Fibroblast of mammary gland (primary cell): ENCODE data around the gene PVR.

Experiments used
- DNase-seq: peaks from one replicate; pipeline ENCODE4 v3.0.0-alpha.2; 2010; ENCODE audit warnings: low read depth
- H3K4me3 ChIP-seq: 2 replicates; pipeline ENCODE4 v1.5.1; 2011; ENCODE audit warnings: low read depth, mild to moderate bottlenecking, low read length, moderate library complexity; ENCODE audit not compliant: control insufficient read depth
- TF ChIP-seq, protein P1 (sequence below): conservative IDR thresholded peaks from 2 replicates; pipeline ENCODE4 v1.5.1; 2011; ENCODE audit warnings: low read depth, low read length, inconsistent platforms; ENCODE audit not compliant: control insufficient read depth, insufficient read depth

The PVR gene

DNA sequence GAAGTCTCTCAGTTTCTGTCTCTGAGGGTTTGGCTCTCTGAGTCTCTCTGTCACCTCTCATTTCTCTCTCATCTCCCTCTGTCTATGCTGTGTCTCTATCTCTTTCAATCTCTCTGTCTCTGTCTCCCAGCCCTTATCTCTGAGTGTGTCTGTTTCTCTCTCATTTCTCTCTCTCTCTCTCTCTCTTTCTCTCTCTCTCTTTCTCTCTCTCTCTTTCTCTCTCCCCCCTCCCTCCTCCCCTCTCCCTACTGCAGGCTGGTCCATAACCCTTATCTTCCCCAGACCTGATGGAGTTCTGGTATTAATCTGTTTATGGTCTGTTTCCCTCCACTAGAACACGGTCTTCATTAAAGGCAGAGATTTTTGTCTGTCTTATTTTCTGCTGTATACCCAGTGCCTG, 1.3 kb upstream of the PVR start:
- DNase-seq, result no peak

DNA sequence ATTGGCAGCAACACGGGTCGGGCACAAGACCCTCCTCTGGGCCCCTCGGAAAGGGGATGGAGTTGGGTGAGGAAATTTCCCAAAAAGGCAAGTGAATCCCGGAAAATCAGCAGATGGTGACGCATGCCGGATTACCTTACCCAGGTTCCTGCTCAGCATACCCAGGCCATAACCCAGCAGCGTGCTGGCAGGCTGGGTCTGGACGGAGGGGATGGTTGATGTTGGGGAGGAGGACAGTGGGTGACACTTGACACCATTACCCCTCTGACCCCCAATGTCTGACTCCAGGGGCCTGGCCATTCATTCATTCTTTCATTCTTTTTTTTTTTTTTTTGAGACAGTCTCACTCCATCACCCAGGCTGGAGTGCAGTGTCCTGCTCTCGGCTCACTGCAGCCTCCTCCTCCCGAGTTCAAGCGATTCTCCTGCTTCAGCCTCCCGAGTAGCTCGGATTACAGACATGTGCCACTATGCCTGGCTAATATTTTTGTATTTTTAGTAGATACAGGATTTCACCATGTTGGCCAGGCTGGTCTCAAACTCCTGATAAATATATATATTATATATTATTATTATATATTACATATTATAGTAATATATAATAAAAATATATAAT, 799 bp downstream of the PVR start:
- peak; percentile 34 for DNase-seq

More for the DNA sequence above, 1.3 kb upstream of the PVR start:
- no peak overlapping the region for H3K4me3 ChIP-seq
- TF ChIP-seq, protein P1, sequence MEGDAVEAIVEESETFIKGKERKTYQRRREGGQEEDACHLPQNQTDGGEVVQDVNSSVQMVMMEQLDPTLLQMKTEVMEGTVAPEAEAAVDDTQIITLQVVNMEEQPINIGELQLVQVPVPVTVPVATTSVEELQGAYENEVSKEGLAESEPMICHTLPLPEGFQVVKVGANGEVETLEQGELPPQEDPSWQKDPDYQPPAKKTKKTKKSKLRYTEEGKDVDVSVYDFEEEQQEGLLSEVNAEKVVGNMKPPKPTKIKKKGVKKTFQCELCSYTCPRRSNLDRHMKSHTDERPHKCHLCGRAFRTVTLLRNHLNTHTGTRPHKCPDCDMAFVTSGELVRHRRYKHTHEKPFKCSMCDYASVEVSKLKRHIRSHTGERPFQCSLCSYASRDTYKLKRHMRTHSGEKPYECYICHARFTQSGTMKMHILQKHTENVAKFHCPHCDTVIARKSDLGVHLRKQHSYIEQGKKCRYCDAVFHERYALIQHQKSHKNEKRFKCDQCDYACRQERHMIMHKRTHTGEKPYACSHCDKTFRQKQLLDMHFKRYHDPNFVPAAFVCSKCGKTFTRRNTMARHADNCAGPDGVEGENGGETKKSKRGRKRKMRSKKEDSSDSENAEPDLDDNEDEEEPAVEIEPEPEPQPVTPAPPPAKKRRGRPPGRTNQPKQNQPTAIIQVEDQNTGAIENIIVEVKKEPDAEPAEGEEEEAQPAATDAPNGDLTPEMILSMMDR, result no peak

DNA sequence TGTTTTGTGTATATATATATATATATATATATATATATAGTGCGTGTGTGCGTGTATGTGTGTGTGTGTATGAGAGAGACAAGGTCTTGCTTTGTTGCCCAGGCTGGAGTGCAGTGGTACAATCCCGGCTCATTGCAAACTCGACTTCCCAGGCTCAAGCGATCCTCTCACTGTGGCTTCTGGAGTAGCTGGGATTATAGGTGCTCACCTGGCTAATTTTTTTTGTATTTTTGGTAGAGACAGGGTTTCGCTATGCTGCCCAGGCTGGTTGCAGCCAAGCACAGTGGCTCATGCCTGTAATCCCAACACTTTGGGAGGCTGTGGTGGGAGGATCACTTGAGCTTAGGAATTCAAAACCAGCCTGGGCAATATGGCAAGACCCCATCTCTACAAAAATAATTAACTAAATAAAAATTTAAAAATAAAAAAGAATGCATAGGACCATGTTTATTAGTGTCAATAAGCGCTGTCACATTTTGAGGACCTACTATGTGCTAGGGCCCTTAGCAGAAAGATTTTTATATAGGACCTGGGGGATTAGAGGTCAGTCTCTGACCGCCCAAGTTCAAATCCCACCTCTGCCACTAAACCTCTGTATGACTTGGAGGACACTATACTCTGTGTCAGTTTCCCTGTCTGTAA, 1.8 kb downstream of the PVR start:
- H3K4me3 ChIP-seq, result no peak overlapping the region

More for the DNA sequence above, 799 bp downstream of the PVR start:
- TF ChIP-seq, protein P1, result no peak
- H3K4me3 ChIP-seq, result peak overlapping the region; percentile 91

DNA sequence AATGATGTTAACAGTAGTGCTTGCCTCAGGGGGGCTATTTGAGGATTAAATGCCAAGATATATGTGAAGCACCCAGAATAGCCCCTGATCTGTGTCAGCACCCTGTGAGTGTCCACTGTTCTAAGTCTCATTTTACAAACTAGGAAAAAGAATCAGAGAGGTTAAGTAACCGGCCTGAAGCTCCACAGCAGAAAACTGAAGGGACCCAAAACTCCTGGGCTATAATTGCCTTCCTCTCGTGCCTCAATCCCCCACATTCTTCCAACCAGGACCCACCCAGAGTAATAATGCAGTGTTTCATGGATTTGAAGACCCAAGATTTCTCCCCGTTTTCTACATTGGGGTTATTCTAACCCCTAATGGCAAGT, 2.3 kb downstream of the PVR start:
- no peak for DNase-seq
- TF ChIP-seq, protein P1, result no peak
- H3K4me3 ChIP-seq, result no peak overlapping the region

More for the DNA sequence above, 1.8 kb downstream of the PVR start:
- TF ChIP-seq, protein P1, result no peak
- DNase-seq, result no peak

DNA sequence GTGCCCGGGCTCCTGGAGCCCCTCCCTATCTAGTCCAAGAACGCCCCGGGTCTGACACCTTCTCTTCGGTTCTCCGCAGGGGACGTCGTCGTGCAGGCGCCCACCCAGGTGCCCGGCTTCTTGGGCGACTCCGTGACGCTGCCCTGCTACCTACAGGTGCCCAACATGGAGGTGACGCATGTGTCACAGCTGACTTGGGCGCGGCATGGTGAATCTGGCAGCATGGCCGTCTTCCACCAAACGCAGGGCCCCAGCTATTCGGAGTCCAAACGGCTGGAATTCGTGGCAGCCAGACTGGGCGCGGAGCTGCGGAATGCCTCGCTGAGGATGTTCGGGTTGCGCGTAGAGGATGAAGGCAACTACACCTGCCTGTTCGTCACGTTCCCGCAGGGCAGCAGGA, 3.4 kb downstream of the PVR start:
- H3K4me3 ChIP-seq, result no peak overlapping the region
- DNase-seq, result no peak
- TF ChIP-seq, protein P1, result no peak

DNA sequence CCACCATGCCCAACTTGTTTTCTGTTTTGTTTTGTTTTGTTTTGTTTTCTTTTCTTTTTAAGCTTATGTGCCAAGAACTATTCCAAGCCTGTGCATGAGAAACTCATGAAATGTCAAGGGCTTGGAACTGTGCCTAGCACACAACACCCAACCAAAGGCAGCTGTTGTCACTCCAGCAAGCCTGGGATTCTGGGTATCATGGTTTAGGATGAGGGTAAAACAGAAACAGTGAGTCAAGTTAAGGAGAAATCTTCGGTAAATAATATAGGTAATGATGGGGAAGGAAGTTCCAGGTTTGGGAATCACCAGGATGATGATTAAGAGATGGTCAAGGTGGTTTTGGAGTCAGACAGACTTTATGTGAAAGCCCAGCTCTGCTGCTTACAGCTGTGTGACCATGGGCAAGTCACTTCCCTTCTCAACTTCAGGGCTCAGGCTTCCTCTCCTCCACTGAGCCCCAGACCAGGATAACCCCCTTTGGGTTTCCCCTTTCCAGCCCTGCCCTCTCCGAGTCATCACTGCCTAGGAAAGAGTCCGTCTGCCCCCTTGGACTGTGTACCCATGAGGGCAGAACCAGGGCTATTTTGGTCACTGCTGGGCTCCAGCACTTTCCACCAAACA, 5.0 kb downstream of the PVR start:
- TF ChIP-seq, protein P1, result no peak
- H3K4me3 ChIP-seq, result no peak overlapping the region
- peak; percentile 55 for DNase-seq
